ENCODE data around the gene CUX1. TPM values are rescaled to one million over a fixed set of nuclear protein-coding genes. Genes with fewer than 3 reads are reported as not detected.

CUX1 gene
- total RNA-seq, 3 donors from 2014 or later, result 35.1 to 54.4 (median 41.1) TPM

- no peak overlapping the region for H3K4me3 ChIP-seq
- H3K9me3 ChIP-seq, result no peaks in the 10 kb centered on the region
- intact Hi-C loops (cut with DNase I; ENCODE audit: low total_unique reads), result no loop called here
- peak overlapping the region; percentile 8 to 41 for H3K27ac ChIP-seq
- TF ChIP-seq POLR2AphosphoS5 (IDR thresholded peaks at IDR 0.05) (no peak), POLR2A (IDR thresholded peaks at IDR 0.05) (no peak), CTCF (IDR thresholded peaks at IDR 0.05) (no peak)
- DNase-seq (ENCODE audit: low spot score in 2 of 2), result no peak
- no peaks in the 10 kb centered on the region for H3K36me3 ChIP-seq
- H3K27me3 ChIP-seq, result no peaks in the 10 kb centered on the region
- no peaks in the 10 kb centered on the region for H3K4me1 ChIP-seq
These were observed 41.3 kb downstream of the CUX1 start for GRCh38 chr7:101858437-101859385.

- no peak for DNase-seq (ENCODE audit: low spot score in 2 of 2)
- TF ChIP-seq POLR2AphosphoS5 (IDR thresholded peaks at IDR 0.05) (peak in 1 of 3 donors; percentile 44), POLR2A (IDR thresholded peaks at IDR 0.05) (no peak)
- Histone ChIP-seq H3K36me3 (no peaks in the 10 kb centered on the region), H3K9me3 (no peaks in the 10 kb centered on the region), H3K27ac (peak overlapping the region; percentile 1 to 41), H3K4me3 (no peak overlapping the region), H3K27me3 (no peaks in the 10 kb centered on the region), H3K4me1 (no peaks in the 10 kb centered on the region)
- intact Hi-C loops (cut with DNase I; ENCODE audit: low total_unique reads), result no loop called here
These were observed 42.1 kb downstream of the CUX1 start for GRCh38 chr7:101859411-101860106.

- Histone ChIP-seq H3K9me3 (no peaks in the 10 kb centered on the region), H3K36me3 (no peaks in the 10 kb centered on the region), H3K27ac (no peak overlapping the region), H3K27me3 (no peaks in the 10 kb centered on the region), H3K4me1 (no peaks in the 10 kb centered on the region), H3K4me3 (no peak overlapping the region)
- intact Hi-C loops (cut with DNase I; ENCODE audit: low total_unique reads), result no loop called here
- DNase-seq (ENCODE audit: low spot score in 2 of 2), result no peak
- TF ChIP-seq POLR2AphosphoS5 (IDR thresholded peaks at IDR 0.05) (no peak), POLR2A (IDR thresholded peaks at IDR 0.05) (no peak), CTCF (IDR thresholded peaks at IDR 0.05) (no peak)
These were observed 43.1 kb downstream of the CUX1 start for GRCh38 chr7:101860316-101861217.

GRCh38 chr7:101861218-101861775, 43.9 kb downstream of the CUX1 start:
- no peaks in the 10 kb centered on the region for H3K36me3 ChIP-seq
- no peaks in the 10 kb centered on the region for H3K4me1 ChIP-seq
- intact Hi-C loops (cut with DNase I; ENCODE audit: low total_unique reads), result no loop called here
- TF ChIP-seq POLR2A (IDR thresholded peaks at IDR 0.05) (no peak), POLR2AphosphoS5 (IDR thresholded peaks at IDR 0.05) (no peak)
- H3K27me3 ChIP-seq, result no peaks in the 10 kb centered on the region
- no peaks in the 10 kb centered on the region for H3K9me3 ChIP-seq
- DNase-seq (ENCODE audit: low spot score in 2 of 2), result no peak
- H3K4me3 ChIP-seq, result no peak overlapping the region
- H3K27ac ChIP-seq, result no peak overlapping the region

- TF ChIP-seq POLR2A (IDR thresholded peaks at IDR 0.05) (no peak), CTCF (IDR thresholded peaks at IDR 0.05) (no peak), POLR2AphosphoS5 (IDR thresholded peaks at IDR 0.05) (no peak)
- no peaks in the 10 kb centered on the region for H3K27me3 ChIP-seq
- no peaks in the 10 kb centered on the region for H3K4me1 ChIP-seq
- no peaks in the 10 kb centered on the region for H3K36me3 ChIP-seq
- H3K4me3 ChIP-seq, result no peak overlapping the region
- intact Hi-C loops (cut with DNase I; ENCODE audit: low total_unique reads), result no loop called here
- no peaks in the 10 kb centered on the region for H3K9me3 ChIP-seq
- no peak for DNase-seq (ENCODE audit: low spot score in 2 of 2)
- no peak overlapping the region for H3K27ac ChIP-seq
These were observed 45.1 kb downstream of the CUX1 start for GRCh38 chr7:101862280-101863220.

Measured in breast epithelium (tissue), 4 donors.